HG02678 (cell line): ENCODE measurements around the gene GMPR.
"Not testable (repeated sequence)": the region's sequence is repeated elsewhere in the genome, so short reads cannot be mapped to it uniquely, and the experiment has no call there.

Experiments
- ATAC-seq: cut with Tn5 transposase; IDR thresholded peaks from one replicate; pipeline ENCODE4 v1.9.1; 2021; ENCODE audit warnings: mild to moderate bottlenecking, moderate library complexity; ENCODE audit not compliant: unreplicated experiment

GMPR gene

DNA sequence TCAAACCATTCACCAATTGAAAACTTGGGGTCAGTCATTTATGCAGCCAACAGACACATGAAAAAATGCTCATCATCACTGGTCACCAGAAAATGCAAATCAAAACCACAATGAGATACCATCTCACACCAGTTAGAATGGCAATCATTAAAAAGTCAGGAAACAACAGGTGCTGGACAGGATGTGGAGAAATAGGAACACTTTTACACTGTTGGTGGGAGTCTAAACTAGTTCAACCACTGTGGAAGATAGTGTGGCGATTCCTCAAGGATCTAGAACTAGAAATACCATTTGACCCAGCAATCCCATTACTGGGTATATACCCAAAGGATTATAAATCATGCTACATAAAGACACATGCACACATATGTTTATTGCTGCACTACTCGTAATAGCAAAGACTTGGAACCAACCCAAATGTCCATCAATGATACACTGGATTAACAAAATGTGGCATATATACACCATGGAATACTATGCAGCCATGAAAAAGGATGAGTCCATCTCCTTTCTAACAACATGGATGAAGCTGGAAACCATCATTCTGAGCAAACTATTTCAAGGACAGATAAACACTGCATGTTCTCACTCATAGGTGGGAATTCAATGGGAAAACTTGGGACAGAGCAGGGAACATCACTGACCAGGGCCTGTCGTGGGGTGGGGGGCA, 13.2 kb upstream of the GMPR start:
- not testable (repeated sequence) for ATAC-seq

GRCh38 chr6:16226117-16227047, 12.0 kb upstream of the GMPR start:
- ATAC-seq, result not testable (repeated sequence)

DNA sequence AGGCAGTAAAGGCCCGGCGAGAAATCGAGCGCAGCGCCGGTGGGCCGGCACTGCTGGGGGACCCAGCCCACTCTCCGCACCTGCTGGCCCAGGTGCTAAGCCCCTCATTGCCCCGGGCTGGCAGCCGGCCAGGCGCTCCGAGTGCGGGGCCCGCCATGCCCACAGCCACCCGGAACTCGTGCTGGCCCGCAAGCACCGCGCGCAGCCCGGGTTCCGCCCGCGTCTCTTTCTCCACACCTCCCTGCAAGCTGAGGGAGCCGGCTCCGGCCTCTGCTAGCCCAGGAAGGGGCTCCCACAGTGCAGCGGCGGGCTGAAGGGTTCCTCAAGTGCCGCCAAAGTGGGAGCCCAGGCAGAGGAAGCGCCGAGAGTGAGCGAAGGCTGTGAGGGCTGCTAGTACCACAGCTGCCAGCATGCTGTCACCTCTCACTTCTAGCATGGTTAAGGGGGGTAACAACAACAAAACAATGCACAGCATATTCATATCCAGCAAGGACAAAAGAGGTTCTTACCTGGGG, 11.3 kb upstream of the GMPR start:
- no peak for ATAC-seq

- ATAC-seq, result no peak
These were observed 10.8 kb upstream of the GMPR start for GRCh38 chr6:16227605-16228004.

DNA sequence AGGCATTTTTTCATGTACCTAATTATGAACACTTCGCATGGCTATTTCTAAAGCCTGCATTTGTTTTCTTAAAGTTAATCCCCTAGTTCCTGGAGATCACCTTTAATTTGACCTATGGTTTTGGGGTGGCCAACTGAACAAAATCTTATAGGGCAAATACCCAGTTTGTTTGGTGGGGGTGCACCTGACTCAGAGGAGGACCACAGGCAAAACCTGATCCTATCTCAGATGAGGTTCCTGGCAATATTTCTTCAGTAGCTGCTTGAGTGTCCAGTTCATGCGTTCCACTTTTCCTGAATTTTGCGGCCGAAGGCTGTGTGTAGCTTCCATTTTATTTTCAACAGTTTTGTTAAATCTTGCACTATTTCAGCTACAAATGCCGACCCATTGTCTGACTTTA, 10.3 kb upstream of the GMPR start:
- no peak for ATAC-seq

DNA sequence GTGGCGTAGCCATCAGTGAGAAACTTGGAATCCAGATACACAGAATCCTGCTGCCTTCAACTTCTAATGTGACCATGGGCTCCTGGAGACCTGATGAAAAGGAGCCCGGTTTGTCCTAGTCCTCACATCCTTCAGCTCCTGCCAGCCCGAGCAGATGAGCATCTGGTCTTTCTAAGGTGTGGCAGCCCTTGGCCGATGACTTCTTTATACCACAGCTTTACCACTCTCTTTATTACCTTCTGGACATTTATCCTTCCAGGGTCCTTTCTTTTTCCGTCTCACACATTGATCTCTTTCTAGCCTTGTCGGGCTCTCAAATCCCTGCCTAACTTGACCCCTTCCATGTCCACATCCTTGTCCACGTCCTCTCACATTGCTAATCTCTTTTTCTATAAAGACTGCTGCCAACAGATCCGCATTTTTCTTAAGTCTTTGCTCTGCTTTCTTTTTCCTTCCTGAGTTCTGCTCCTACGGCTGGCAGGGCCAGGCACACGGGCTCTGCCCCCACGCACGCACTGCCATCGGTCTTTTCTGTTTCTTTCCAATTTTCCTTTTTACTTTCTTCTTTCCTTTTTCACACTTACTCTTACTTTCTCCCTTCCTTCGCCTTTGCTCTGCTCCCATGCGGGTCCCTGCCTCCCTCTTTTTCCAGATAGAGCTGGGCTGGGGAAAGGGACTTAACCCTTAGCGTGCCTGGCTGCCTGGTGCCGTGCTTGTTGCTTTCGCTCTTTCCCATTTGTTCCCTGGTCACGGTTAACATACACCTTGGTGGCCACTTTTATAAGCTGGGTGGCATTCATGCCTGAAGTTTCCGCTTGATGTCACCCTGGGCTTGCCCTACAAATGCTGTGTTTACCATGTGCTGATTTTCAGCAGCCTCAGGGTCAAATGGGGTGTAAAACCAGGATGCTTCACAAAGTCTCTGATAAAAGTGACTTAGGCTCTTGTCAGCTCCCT, 9.4 kb upstream of the GMPR start:
- no peak for ATAC-seq

DNA sequence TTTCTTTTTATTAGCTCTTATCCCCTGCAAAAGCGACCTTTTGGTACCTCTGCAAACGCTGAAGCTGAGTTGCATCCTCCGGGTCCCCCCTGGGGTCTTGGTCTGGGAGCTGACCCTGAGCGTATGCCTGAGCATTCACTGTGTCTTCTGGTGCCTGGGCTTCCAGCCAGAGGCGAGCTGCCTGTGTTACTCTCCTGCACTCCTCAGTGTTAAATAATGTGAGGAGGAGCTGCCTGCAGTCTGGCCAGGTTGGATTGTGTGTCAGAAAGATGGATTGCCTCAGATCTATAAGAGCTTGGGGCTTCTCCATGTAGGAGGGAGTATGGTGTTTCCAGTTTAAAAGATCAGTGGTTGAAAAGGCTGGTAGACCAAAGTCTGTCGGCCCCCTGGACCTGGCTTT, 8.7 kb upstream of the GMPR start:
- no peak for ATAC-seq

DNA sequence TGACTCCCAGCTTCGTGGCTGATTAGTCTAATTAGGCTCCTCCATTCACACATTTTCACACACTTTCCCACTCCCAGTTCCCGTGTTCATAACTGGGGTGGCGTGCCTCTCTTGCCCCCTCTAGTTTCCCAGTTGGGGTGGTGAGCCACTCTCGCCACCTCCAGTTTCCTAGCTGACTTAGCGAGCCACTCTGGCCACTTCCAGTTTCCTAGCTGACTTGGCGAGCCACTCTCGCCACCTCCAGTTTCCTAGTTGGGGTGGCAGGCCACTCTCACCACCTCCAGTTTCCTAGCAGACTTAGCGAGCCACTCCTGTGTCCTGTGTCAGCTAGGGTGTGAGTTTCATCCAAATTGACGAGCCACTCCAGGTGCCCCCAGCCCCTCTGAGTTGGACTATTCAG, 7.4 kb upstream of the GMPR start:
- no peak for ATAC-seq

- ATAC-seq, result no peak
These were observed 6.3 kb upstream of the GMPR start for GRCh38 chr6:16232086-16232485.

- no peak for ATAC-seq
These were observed 2.3 kb upstream of the GMPR start for GRCh38 chr6:16236009-16236501.

- peak; percentile 40 for ATAC-seq
These were observed 1.7 kb upstream of the GMPR start for GRCh38 chr6:16236631-16237199.

GRCh38 chr6:16237242-16237641, 1.1 kb upstream of the GMPR start:
- no peak for ATAC-seq

DNA sequence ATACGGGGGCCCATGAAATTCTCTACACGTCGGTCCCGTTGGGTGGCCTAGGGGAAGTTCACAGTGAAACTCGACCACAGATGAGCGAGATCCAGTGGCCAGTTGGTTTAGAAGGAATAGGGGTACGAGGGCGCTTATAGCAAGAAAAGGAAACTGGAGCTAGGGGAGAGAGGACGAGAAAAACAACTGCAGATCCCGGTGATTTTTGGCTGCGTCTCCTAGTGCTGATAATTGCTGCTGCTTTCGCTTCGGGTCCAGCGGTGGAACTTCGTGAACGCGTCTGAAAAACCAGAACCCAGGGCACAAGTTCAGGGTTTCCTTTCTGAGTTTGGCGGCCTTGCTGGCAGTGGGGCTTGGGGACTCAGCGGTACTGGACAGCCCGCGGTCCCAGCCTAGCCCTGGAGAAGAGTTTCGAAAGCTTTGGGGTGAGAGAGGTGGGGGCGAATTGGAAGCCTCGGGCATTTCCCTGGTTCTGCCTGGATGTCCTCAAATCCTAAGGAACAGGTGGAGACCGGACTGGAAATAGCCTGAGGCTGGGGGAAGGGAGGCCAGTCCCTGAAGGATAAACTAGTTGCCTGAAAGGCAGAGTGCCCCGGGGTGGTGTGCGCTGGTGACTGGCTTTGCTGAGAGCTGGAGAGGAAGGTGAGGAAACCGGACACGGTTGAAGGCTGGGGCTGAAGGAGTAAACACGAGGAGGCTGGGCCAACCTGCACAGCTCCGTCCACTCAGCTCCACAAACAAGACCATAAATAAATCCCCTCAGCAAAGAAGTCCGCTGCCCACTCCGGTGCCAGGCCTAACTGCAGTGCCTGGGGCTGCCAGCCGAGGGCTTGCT, 793 bp downstream of the GMPR start:
- ATAC-seq, result peak; percentile 2

- no peak for ATAC-seq
These were observed 1.4 kb downstream of the GMPR start for GRCh38 chr6:16239798-16240123.

- ATAC-seq, result no peak
These were observed 2.4 kb downstream of the GMPR start for GRCh38 chr6:16240589-16241320.

DNA sequence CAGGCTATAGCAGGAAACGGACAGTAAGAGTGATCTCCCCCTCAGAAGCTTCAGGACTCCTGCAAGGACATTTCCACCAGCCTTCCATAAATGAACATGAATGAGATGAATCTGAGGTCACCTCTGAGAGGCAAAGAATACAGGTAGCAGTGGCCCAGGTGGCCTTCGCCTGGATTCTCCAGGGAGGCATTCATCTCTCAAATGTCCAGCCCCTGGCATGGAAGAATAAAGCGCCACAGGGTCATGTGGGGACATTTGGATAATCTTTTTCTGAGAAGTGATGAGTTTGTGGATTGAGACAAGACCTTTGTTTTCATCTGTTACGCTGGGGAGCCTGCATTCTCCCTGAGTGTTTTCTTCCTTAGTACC, 2.9 kb downstream of the GMPR start:
- no peak for ATAC-seq

DNA sequence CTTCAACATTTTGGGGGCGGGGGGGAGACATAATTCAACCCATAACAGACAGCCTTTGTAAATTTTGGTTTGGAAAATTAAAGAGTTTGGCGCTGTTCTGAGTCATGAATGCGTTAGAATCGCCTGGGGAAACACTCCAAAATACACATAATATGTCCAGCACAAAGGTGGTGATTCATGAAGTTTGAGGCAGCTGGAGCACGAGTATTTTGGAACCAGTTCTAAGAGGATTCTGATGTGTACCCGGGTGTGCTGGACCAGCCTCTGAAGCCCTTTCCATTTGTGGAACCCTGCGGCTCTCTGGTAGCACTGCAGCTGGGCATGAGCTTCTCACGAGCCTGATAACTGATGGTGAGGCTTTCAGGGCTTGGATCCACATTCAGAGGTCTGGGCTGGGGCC, 4.7 kb downstream of the GMPR start:
- ATAC-seq, result no peak

DNA sequence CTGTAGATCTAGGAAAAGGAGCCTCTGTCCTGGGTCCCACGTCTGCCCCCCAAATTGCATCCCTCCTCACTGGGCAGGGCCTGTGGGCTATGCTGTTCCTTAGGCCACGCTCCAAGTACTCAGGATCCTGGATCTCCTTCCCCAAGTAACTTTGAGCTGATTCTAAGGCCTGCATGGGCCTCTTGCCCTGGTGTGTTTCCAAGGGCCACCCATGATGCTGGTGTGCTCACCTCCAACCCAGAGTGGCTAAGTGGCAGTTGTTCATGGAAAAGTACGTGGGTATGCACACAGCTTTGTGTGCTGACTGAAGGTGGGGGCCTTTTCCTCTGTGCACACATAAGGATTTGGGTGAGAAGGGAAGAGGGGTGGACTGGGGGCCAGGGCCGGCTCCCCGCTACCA, 5.3 kb downstream of the GMPR start:
- no peak for ATAC-seq

DNA sequence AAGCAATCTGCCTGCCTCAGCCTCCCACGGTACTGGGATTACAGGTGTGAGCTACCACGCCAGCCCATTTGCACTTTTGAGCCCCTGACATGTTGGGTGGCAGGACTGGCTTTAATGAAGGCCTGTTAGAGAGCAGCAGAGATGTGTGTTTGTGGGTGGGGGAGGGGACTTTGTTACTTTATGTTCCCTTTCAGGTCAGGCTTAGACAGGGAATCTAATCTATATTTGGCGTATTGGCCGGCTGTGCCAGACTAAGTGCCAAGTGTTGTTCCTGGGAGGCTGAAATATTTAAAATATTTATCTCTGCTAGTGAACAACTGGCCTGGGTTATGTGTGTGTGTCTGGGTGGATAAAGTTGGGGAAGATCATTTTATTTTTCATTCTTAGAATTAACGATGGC, 6.1 kb downstream of the GMPR start:
- ATAC-seq, result no peak
